Duodenal mucosa (tissue), 2 donors: Measurements from ENCODE around the gene CHST8.

Experiments used
- H3K27ac ChIP-seq: one replicate; pipeline ENCODE4 v1.7.0; 2013; ENCODE audit warnings: low read depth, low read length
- H3K27me3 ChIP-seq, 2 donors: one replicate each; pipeline ENCODE4 v1.7.0; 2013; ENCODE audit warnings: low read length in 2 of 2, control low read depth in 1 of 2; ENCODE audit not compliant: insufficient read depth in 2 of 2, control insufficient read depth in 1 of 2
- H3K36me3 ChIP-seq, 2 donors: one replicate each; pipeline ENCODE4 v1.7.0; 2013; ENCODE audit warnings: low read length in 2 of 2, control low read depth in 1 of 2; ENCODE audit not compliant: insufficient read depth in 2 of 2, control insufficient read depth in 1 of 2
- H3K4me1 ChIP-seq, 2 donors: one replicate each; pipeline ENCODE4 v1.7.0; 2013; ENCODE audit warnings: low read length in 2 of 2, control low read depth in 1 of 2; ENCODE audit not compliant: insufficient read depth in 2 of 2, control insufficient read depth in 1 of 2
- H3K4me3 ChIP-seq, 2 donors: one replicate each; pipeline ENCODE4 v1.7.0; 2013; ENCODE audit warnings: low read length in 2 of 2, low read depth in 1 of 2
- H3K9ac ChIP-seq, 2 donors: one replicate each; pipeline ENCODE4 v1.7.0; 2013; ENCODE audit warnings: low read length in 2 of 2, low read depth in 1 of 2
- H3K9me3 ChIP-seq, 2 donors: one replicate each; pipeline ENCODE4 v1.7.0; 2013; ENCODE audit warnings: low read length in 2 of 2, control low read depth in 1 of 2; ENCODE audit not compliant: control insufficient read depth in 1 of 2

Gene CHST8

DNA sequence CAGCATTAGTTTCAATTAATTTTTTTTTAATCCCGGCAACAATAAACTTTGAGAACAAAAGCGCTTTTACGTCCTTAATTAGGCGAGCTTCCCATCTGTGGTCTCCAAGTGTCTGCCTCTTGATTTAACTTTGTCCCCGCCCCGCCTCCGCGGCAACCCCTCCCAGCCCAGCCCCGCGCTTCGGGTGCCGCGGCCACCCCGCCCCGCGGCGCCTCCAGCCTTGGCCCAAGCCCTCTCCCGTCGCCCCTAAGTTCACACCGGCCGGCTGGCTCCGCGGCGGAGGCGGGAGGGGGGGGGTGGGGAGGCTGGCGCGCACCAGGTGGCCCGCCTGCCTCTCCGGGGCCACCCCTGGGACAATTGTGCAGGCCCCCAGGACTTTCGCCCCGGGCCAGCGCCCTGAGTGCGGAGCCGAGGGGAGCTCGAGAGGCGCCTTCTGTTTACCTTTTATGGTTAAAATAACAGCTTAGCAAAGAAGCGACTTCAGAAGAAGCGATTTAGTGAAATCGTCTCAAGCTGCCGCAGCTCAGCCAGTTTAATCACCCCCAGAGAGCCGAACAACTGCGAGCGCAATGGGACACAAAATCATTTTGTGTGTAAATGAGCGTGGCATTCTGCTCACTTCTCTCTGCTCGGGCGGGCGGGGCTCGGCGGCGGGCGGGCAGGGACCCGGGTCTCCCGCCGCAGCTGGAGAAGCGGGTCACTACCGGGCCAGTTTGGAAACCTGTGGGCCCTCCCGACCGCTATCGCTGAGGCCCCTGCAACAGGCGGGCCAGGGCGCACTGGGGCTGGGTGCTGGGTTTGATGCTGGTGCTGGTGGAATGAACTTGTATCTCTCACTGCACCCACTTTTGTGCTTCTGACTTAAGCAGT, 176.3 kb downstream of the CHST8 start:
- H3K36me3 ChIP-seq: peaks cover 0 to 15% of the 10 kb centered on the region in 2 donors
- H3K27ac ChIP-seq: peak overlapping the region; percentile 52
- peak overlapping the region; percentile 25 to 51 for H3K9ac ChIP-seq
- H3K4me1 ChIP-seq: peaks cover 0 to 8% of the 10 kb centered on the region in 2 donors
- peaks cover 4 to 6% of the 10 kb centered on the region in 2 donors for H3K27me3 ChIP-seq
- H3K9me3 ChIP-seq: no peaks in the 10 kb centered on the region
- H3K4me3 ChIP-seq: peak overlapping the region; percentile 60 to 68

DNA sequence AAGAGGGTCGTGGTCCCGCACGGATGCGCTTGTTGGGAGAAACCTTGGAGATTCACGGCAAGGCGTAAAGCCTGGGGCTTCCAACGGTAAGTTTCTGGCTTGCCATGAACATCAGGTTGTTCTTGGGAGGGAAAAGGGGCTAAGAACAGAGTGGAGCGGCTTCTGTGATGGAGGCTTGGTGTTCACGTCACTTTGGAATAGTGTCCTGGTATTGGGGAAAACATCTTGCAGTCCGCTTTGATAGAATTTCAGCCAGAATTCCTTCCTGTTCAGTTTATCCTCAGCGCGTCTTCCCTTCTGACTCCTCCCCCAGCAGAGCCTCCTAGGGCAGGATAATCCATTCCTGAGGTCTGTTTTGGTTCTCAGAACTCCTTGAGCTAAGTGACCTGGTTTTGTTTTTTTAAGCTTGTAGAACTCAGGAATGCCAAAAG, 176.9 kb downstream of the CHST8 start:
- Histone ChIP-seq H3K9ac (no peak overlapping the region), H3K36me3 (peaks cover 0 to 17% of the 10 kb centered on the region in 2 donors), H3K27ac (peak overlapping the region; percentile 52), H3K4me1 (peaks cover 3 to 9% of the 10 kb centered on the region in 2 donors), H3K4me3 (peak overlapping the region; percentile 21 to 34), H3K9me3 (no peaks in the 10 kb centered on the region), H3K27me3 (peaks cover 2 to 4% of the 10 kb centered on the region in 2 donors)

DNA sequence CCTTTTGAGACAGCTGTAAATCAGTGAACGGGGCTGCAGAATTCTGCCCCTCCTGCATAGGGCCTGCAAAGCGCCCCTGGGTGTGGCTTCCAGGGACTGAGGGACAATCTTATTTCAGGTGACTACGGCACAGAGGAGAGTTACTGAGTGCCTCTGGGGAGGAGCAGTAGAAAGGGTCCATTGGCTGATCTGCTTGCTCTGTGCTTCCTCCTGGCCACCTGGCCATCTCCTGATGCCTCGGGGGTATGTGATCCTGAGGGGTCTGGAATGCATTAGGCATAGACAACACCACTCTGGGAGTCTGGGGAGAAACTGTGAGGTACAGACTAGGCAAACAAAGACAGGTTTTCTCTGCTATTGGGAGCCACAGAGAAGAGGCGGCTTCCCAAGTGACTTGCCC, 177.7 kb downstream of the CHST8 start:
- Histone ChIP-seq H3K4me3 (no peak overlapping the region), H3K27ac (no peak overlapping the region), H3K9me3 (no peaks in the 10 kb centered on the region), H3K27me3 (peaks cover under 1 to 3% of the 10 kb centered on the region in 2 donors), H3K4me1 (peaks cover 11 to 16% of the 10 kb centered on the region in 2 donors), H3K9ac (no peak overlapping the region), H3K36me3 (peaks cover 0 to 18% of the 10 kb centered on the region in 2 donors)

DNA sequence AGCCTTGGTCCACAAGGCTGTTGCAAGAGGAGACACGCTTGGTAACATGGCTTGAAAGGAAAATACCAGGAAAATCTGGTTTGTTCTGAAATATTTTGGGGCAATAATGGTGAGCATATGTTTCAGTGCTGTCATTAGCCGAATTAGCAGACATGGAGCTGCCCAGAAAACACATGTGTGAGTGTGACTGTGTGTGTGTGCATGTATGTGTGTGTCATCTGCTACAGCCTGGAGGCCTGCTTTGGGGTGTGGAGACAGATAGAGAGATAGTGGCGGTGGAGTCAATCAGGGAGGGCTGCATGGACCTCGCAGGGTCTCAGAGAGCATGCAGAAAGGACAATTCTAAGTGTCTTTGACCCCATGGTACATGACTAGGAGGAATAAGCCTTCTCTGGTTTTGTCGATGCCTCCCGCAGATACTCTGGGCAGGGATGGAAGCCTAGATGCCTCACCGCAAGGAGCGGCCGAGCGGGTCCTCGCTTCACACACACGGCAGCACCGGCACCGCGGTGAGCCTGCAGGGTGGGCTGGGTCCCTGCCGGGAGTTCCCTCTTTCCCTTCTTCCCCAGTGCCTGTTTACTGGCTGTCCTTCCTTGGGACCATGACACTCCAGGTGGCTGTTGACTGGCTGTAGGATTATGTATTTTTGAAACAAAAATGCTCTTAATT, 178.4 kb downstream of the CHST8 start:
- peaks cover 0 to 19% of the 10 kb centered on the region in 2 donors for H3K36me3 ChIP-seq
- no peak overlapping the region for H3K4me3 ChIP-seq
- no peak overlapping the region for H3K9ac ChIP-seq
- no peak overlapping the region for H3K27ac ChIP-seq
- H3K9me3 ChIP-seq: no peaks in the 10 kb centered on the region
- H3K27me3 ChIP-seq: no peaks in the 10 kb centered on the region
- H3K4me1 ChIP-seq: peaks cover 16 to 17% of the 10 kb centered on the region in 2 donors

DNA sequence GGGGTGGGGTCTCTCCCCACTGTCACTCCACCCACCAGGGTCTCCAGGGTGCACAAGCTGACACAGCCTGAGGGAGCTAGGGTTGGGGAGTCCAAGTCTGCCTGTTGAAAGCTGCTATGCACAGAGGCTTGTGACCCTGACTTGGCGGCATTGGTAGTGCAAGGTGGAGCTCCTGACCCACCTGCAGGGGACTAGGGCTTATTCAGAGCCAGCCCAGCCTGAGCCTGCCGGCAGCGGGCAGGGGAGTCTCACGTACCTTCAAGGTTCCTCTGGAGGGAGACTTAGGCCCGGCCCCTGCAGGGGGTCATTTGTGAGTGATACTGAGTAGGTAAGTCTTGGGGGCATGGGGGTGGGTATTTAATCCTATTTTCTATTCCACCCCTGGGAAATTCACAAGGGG, 179.7 kb downstream of the CHST8 start:
- peaks cover 0 to 27% of the 10 kb centered on the region in 2 donors for H3K36me3 ChIP-seq
- no peak overlapping the region for H3K9ac ChIP-seq
- no peaks in the 10 kb centered on the region for H3K9me3 ChIP-seq
- H3K27me3 ChIP-seq: no peaks in the 10 kb centered on the region
- no peak overlapping the region for H3K27ac ChIP-seq
- H3K4me1 ChIP-seq: peaks cover 25 to 28% of the 10 kb centered on the region in 2 donors
- H3K4me3 ChIP-seq: no peak overlapping the region

DNA sequence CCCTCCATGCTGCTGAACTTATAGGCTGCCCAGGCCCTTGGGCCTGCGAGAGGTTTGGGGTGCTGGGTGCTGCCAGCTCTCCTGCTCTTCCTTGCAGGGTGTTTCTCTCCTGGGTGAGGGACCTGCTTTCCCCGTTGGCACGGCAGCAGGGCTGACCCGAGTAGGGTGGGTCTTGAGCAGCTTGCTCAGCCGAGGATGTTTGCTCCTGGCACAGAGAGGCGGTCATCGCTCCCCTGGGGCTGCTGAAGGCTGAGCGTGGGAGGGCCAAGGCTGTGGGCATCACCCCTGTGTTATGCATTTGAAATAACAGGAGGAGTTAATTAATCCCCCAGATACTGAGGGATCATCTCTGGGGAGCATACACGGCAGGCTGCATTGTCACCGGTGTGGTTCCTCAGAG, 180.2 kb downstream of the CHST8 start:
- Histone ChIP-seq H3K4me1 (peaks cover 27 to 31% of the 10 kb centered on the region in 2 donors), H3K9ac (no peak overlapping the region), H3K27ac (no peak overlapping the region), H3K4me3 (no peak overlapping the region), H3K27me3 (no peaks in the 10 kb centered on the region), H3K9me3 (no peaks in the 10 kb centered on the region), H3K36me3 (peaks cover 0 to 29% of the 10 kb centered on the region in 2 donors)

DNA sequence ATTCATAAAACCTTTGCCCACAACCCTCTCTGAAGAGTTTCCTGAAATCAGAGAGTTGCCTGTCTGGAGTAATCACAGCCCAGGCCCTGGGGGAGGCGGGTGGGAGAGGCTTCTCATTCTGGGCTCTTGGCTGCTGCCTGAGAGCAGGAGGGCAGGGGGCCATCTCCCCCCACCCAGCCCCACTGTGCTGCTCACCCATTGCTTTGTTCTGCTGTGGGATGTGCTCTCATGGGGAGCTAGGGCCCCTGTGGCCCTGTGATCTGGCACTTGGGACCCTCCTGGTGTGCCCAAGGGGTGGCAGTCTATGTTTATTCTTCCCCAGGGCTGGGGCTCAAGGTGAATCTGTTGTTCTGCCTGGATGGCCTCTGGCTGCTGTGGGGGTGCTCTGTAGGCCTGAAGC, 181.0 kb downstream of the CHST8 start:
- Histone ChIP-seq H3K27ac (no peak overlapping the region), H3K36me3 (peaks cover 0 to 29% of the 10 kb centered on the region in 2 donors), H3K27me3 (no peaks in the 10 kb centered on the region), H3K9me3 (no peaks in the 10 kb centered on the region), H3K9ac (peak overlapping the region in 1 of 2 donors; percentile 11), H3K4me3 (no peak overlapping the region), H3K4me1 (peaks cover 27 to 31% of the 10 kb centered on the region in 2 donors)

DNA sequence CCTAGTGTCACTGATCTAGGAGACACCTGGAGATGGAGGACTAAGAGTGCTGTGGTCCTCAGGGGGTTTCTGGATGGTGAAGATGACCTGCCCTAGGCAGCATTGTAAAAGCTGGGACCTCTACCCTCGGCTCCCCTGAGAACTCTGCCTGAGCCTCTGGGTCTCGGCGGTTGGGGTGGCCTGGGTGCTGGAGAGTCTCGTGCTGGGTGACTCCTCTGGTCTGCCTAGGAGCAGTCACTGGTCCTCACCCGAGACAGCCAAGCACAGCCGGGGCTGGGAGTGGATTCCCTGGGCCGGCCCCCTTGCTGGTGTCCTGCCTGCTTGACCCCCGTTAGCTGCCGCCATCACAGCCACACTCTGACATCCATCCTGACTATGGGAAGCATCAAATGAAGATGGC, 181.6 kb downstream of the CHST8 start:
- H3K36me3 ChIP-seq: peaks cover 0 to 29% of the 10 kb centered on the region in 2 donors
- peak overlapping the region in 1 of 2 donors; percentile 11 for H3K9ac ChIP-seq

DNA sequence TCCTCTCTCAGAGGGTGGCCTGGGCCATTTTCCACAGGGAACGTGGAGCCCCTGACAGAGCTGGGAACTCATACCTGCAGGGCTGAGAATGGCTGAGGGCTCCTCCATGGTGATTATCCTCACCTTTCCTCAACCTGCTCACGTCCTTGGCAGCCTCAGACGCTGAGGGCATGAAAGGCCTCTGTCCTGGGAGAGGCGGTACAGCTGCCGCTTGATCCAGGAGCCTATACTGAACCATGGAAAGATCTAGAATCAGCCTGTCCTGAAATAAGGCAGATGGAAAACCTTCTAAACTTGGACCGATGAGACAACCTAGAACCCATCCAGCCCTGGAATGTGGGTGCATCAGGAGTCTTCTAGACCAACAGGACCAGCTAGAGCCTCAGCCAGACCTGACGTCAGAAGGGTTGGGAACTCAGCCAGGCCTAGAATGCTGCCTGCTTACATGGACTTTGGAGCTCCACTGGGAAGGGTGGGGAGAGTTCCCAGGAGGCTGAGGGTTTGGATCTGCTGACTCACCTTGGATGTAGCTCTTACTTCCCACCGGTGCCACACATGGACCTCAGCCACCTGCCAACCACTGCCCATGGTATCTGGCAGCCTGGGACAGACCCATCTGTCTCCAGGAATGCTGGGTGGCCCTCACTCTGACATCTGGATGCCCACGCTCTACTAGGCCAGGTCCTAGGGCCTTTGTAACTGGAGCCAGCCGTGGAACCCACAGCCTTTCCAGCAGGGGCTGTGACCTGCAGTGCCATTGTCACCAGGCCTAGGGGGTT, 182.5 kb downstream of the CHST8 start:
- peak overlapping the region; percentile 53 for H3K27ac ChIP-seq
- no peak overlapping the region for H3K4me3 ChIP-seq
- peaks cover 0 to 29% of the 10 kb centered on the region in 2 donors for H3K36me3 ChIP-seq
- peaks cover 27 to 31% of the 10 kb centered on the region in 2 donors for H3K4me1 ChIP-seq
- peak overlapping the region; percentile 11 to 32 for H3K9ac ChIP-seq
- H3K9me3 ChIP-seq: no peaks in the 10 kb centered on the region
- no peaks in the 10 kb centered on the region for H3K27me3 ChIP-seq

More for the DNA sequence above, 181.6 kb downstream of the CHST8 start:
- peaks cover 27 to 31% of the 10 kb centered on the region in 2 donors for H3K4me1 ChIP-seq
- no peaks in the 10 kb centered on the region for H3K9me3 ChIP-seq
- H3K4me3 ChIP-seq: no peak overlapping the region
- H3K27me3 ChIP-seq: no peaks in the 10 kb centered on the region
- H3K27ac ChIP-seq: no peak overlapping the region
